HG02943 (cell line): Measurements from ENCODE around the gene ENPP3.

ENCODE experiments used
- ATAC-seq: cut with Tn5 transposase; IDR thresholded peaks from one replicate; pipeline ENCODE4 v1.9.1; 2021; ENCODE audit warnings: mild to moderate bottlenecking, low read depth, moderate library complexity; ENCODE audit not compliant: unreplicated experiment

The ENPP3 gene

GRCh38 chr6:131789219-131789618 is 152.1 kb downstream of the ENPP3 start:
- no peak for ATAC-seq

DNA sequence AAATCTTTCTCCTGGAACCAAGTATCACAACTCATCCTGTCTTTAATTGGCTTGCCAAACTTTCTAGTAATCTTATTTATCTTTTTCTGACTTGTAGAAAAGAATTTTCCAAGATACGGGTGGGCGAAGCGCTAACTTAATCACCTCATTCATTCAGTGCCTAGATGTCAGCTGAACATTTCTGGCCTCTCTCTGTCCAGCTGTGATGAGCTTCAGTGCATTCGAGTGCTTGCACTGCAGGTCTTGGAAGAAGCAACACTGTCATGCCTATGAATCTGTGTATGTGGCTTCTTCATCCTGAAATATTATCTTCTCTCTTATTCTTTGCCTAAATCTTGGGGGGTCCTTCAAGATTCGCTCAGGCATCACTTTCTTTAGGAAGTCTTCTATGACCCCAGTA is 154.4 kb downstream of the ENPP3 start:
- ATAC-seq, result no peak

DNA sequence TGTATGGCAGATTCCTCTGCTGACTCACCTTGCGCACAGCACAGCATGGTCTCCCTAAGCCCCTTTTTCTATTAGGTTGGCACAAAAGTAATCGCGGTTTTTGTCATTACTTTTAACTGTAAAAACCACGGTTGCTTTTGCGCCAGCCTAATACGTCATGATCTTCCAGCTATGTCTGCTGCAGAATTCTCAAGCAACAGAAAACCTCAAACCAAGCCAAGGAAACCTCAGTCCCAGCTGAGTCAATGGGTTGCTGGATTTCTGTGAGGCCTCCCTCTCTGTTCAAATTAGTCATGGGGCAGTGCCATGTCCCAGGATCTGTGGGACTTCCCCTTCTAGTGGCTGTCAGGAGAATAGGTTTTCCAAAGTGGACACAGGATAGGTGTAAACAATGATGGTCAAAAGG is 155.0 kb downstream of the ENPP3 start:
- no peak for ATAC-seq

GRCh38 chr6:131795366-131795765 is 158.3 kb downstream of the ENPP3 start:
- ATAC-seq, result no peak
